Tibial artery (tissue), 4 donors: ENCODE data around the gene NHLRC4.

ENCODE experiments used
- DNase-seq, 2 donors: peaks; one replicate each; pipeline ENCODE4 v3.0.0-alpha.2; 2019
- H3K27ac ChIP-seq, 2 donors: fragments of 200-600 bp; sonication (generic) in 1 of 2; 1 replicate in 1 of 2; 2 replicates in 1 of 2; pipeline ENCODE4 v1.5.1; 2018 to 2019; ENCODE audit warnings: mild to moderate bottlenecking in 1 of 2
- H3K27me3 ChIP-seq, 2 donors: fragments of 200-600 bp; sonication (generic) in 1 of 2; one replicate each; pipeline versions ENCODE4 v1.5.1 to v1.6.0; 2016 to 2019
- H3K36me3 ChIP-seq, 3 donors: fragments of 200-600 bp; sonication (generic) in 2 of 3; one replicate each; pipeline ENCODE4 v1.5.1; 2016 to 2019; ENCODE audit warnings: mild to moderate bottlenecking in 2 of 3
- H3K4me1 ChIP-seq, 4 donors: fragments of 200-600 bp; sonication (generic) in 2 of 4; 1 replicate in 3 of 4; 2 replicates in 1 of 4; pipeline ENCODE4 v1.5.1; 2016 to 2019
- H3K4me3 ChIP-seq, 2 donors: fragments of 200-600 bp; sonication (generic) in 1 of 2; 1 replicate in 1 of 2; 2 replicates in 1 of 2; pipeline ENCODE4 v1.5.1; 2018 to 2019; ENCODE audit warnings: mild to moderate bottlenecking in 2 of 2
- H3K9me3 ChIP-seq, 3 donors: fragments of 200-600 bp; sonication (generic) in 1 of 3; one replicate each; pipeline ENCODE4 v1.5.1; 2016 to 2019
- intact Hi-C: fragments of 100-400 bp; cut with DNase I; formaldehyde crosslinking; loops from one replicate; pipeline ENCODE4 v1.15.0; 2023; ENCODE audit warnings: low total_unique reads
- TF ChIP-seq, protein P1 (sequence below), 2 experiments: fragments of 200-600 bp in 1 of 2; fragments of 450-650 bp in 1 of 2; IDR thresholded peaks; one replicate each; pipeline ENCODE4 v1.5.1; 2017 to 2019; ENCODE audit warnings: antibody characterized with exemption in 2 of 2, mild to moderate bottlenecking in 1 of 2, moderate library complexity in 1 of 2

The NHLRC4 gene

DNA sequence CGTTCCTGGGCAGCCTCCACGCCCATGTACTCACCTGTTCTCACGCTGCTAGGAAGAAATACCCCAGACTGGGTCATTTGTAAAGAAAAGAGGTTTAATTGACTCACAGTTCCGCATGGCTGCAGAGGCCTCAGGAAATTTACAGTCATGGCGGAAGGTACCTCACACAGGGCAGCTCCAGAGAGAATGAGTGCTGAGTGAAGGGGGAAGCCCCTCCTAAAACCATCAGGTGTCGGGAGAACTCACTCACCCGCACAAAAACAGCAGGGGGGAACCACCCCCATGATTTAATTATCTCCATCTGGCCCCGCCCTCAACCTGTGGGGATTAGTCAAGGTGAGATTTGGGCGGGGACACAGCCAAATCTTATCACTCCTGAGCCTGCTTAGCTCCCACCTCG lies 41.2 kb downstream of the NHLRC4 start:
- no peak overlapping the region for H3K27ac ChIP-seq
- H3K4me1 ChIP-seq: peaks cover 0 to 4% (median 0%) of the 10 kb centered on the region in 4 donors
- TF ChIP-seq, protein P1, sequence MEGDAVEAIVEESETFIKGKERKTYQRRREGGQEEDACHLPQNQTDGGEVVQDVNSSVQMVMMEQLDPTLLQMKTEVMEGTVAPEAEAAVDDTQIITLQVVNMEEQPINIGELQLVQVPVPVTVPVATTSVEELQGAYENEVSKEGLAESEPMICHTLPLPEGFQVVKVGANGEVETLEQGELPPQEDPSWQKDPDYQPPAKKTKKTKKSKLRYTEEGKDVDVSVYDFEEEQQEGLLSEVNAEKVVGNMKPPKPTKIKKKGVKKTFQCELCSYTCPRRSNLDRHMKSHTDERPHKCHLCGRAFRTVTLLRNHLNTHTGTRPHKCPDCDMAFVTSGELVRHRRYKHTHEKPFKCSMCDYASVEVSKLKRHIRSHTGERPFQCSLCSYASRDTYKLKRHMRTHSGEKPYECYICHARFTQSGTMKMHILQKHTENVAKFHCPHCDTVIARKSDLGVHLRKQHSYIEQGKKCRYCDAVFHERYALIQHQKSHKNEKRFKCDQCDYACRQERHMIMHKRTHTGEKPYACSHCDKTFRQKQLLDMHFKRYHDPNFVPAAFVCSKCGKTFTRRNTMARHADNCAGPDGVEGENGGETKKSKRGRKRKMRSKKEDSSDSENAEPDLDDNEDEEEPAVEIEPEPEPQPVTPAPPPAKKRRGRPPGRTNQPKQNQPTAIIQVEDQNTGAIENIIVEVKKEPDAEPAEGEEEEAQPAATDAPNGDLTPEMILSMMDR (IDR thresholded peaks at IDR 0.05): no peak
- intact Hi-C loops: no loop called here
- H3K9me3 ChIP-seq: no peaks in the 10 kb centered on the region
- DNase-seq: no peak
- H3K36me3 ChIP-seq: no peaks in the 10 kb centered on the region
- H3K4me3 ChIP-seq: no peak overlapping the region
- H3K27me3 ChIP-seq: no peaks in the 10 kb centered on the region

DNA sequence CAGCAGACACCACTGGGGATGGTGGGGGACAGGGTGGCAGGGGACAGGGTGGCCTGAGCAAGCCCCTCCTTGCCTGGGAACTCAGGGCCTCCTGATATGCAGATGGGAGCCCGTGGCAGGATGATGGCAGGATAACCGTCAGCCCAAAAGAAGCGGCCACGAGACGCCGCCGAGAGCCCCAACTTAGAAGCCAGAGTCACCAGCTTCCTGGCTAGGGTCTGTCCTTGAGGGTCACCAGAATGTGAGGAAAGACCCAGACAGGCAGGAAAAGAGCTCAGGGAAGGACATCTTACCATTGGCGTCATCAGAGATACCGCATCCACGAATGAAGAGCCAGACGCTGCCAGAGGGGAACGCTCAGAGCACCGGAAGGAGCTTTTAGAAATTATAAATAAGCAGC lies 42.5 kb downstream of the NHLRC4 start:
- peaks cover 0 to 4% (median 0%) of the 10 kb centered on the region in 4 donors for H3K4me1 ChIP-seq
- no peak overlapping the region for H3K4me3 ChIP-seq
- intact Hi-C loops: no loop called here
- TF ChIP-seq, protein P1 (IDR thresholded peaks at IDR 0.05): no peak
- no peaks in the 10 kb centered on the region for H3K27me3 ChIP-seq
- H3K9me3 ChIP-seq: no peaks in the 10 kb centered on the region
- no peak overlapping the region for H3K27ac ChIP-seq
- H3K36me3 ChIP-seq: no peaks in the 10 kb centered on the region
- DNase-seq: no peak

DNA sequence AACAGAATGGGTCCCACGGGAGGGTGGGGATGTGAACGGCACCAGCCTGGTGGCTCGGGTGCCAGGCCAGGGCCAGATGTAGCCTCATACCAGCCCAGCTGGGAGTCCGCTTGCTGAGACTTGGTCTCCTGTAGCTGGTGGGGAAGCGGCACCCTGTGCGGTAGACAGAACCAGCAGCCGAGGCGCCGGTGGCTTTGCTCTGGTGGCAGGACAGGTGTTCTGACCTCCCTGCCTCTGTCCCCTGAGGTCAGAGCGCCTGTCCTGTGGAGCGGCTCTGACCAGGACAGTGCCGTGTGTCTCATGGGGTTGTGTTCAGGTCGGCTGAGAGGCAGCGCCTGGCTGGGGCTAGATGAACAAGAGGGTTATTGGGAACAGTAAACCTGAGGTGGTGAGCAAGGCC lies 43.2 kb downstream of the NHLRC4 start:
- Histone ChIP-seq H3K27ac (no peak overlapping the region), H3K9me3 (no peaks in the 10 kb centered on the region), H3K4me1 (peaks cover 0 to 4% (median 0%) of the 10 kb centered on the region in 4 donors), H3K36me3 (no peaks in the 10 kb centered on the region), H3K4me3 (no peak overlapping the region), H3K27me3 (no peaks in the 10 kb centered on the region)
- DNase-seq: no peak
- TF ChIP-seq, protein P1 (IDR thresholded peaks at IDR 0.05): no peak
- intact Hi-C loops: no loop called here

DNA sequence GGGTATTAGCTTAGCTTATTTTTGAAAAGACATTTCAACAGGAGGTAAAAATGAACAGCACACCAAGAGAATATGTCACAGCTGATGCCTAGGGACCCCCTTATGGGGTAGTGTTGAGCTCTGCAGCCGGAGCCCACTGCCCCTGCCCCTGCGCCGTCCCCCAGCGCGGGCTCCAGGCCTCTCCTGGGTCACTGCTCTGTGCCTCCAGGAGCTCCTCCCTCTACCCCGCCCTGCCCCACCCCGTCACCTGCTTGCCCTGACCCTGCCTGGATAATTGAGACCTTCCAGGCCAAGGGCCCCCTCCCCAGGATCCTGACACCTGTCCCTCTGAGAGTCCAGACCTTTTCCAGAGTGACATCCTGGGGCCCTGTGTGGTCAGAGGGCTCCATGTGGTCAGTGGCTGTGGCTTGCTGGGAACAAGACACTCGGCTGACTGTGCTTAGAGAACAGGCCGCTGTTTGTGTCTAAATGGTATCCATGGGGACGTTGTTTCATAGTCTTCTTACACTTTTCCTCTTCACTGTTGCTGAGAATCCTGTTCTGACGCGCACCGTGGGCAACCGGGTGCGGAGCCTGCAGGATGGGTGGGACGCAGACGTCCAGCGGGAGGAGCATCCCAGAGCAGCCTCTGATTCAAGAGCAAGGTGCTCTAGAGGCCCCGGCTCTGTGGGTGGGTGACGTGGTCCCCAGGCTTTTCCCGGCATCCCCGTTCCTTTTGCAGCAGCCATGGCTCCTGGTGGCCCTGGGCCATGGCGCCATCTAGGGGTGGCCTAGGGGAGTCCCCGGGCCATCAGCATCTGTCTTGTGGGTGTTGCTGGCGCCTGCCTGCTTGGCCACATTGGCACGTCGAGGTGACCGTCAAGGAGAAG lies 43.9 kb downstream of the NHLRC4 start:
- Histone ChIP-seq H3K4me1 (peaks cover 0 to 4% (median 0%) of the 10 kb centered on the region in 4 donors), H3K27me3 (no peaks in the 10 kb centered on the region), H3K27ac (no peak overlapping the region), H3K4me3 (no peak overlapping the region), H3K9me3 (no peaks in the 10 kb centered on the region), H3K36me3 (no peaks in the 10 kb centered on the region)
- TF ChIP-seq, protein P1 (IDR thresholded peaks at IDR 0.05): peak; percentile 36 to 51
- intact Hi-C loops: no loop called here
- no peak for DNase-seq

DNA sequence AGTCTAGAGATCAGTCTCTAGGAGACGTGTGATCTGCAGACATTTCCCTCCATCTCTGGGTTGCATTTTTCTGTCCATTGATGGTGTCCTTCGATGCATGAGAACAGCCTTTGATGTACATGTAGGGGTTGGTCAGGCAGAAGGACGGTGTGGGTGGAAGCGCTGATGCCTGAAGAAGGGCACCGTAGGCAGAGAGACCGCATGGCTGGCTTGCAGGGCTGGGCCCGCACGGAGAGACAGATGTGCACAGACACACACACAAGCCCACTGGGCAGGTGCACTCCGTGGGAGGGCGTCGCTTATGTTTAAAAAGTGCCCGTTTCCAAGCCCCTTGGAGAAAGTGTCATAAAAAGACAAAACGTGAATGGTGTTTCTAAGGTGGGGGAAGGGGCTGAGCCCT lies 48.3 kb downstream of the NHLRC4 start:
- no peak for DNase-seq

More for the DNA sequence above, 48.3 kb downstream of the NHLRC4 start:
- TF ChIP-seq, protein P1 (IDR thresholded peaks at IDR 0.05): no peak
- Histone ChIP-seq H3K4me3 (no peak overlapping the region), H3K36me3 (peaks cover 0 to 26% (median 9%) of the 10 kb centered on the region in 3 donors), H3K27ac (no peak overlapping the region), H3K4me1 (peaks cover 0 to 4% (median 0%) of the 10 kb centered on the region in 4 donors), H3K27me3 (no peaks in the 10 kb centered on the region), H3K9me3 (no peaks in the 10 kb centered on the region)
- intact Hi-C loops: no loop called here
